ENCODE results near the gene AKIP1. TPM values are rescaled to one million over a fixed set of nuclear protein-coding genes. Genes with fewer than 3 reads are reported as not detected.

The AKIP1 gene
- total and polyA plus RNA-seq, 4 donors, result 9.3 to 12.3 (median 9.9) TPM

DNA sequence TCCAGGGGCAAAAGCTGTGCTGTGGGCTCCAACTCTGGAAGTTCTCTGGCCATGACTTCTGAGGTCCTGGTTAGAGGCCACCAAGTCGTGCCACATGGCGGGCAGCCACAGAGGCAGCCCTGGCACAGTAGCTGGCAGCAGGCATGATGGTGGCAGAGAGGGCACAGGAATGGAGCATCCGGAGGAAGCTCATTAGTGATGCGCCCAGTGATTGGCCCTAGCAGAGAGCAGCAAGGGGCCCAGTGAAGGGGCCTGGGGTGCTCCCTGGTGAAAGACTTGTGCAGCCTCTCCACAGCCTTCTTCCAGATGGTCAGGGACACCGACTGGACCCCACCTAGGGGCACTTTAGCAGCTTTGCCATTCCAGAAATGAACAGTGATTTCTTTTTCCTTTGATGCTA lies 14.7 kb downstream of the AKIP1 start:
- WGBS, result 95% methylated on average over 5 of the region's 5 CpGs
- H3K4me1 ChIP-seq (ENCODE audit: control insufficient read depth in 4 of 4, insufficient read depth in 4 of 4, low read length in 3 of 4), result no peaks in the 10 kb centered on the region
- no peak for DNase-seq (ENCODE audit: low spot score)
- H3K4me3 ChIP-seq (ENCODE audit: low read depth in 1 of 3, low read length in 3 of 3), result no peak overlapping the region
- H3K36me3 ChIP-seq (ENCODE audit: control insufficient read depth in 4 of 4, insufficient read depth in 3 of 4, low read depth in 1 of 4, low read length in 3 of 4), result peaks cover 0 to 19% (median 6%) of the 10 kb centered on the region in 4 donors
- no peaks in the 10 kb centered on the region for H3K27me3 ChIP-seq (ENCODE audit: control insufficient read depth in 4 of 4, insufficient read depth in 4 of 4, low read length in 3 of 4)
- TF ChIP-seq ATF3 (IDR thresholded peaks at IDR 0.05) (no peak), ZBTB33 (IDR thresholded peaks at IDR 0.05) (no peak), JUND (IDR thresholded peaks at IDR 0.05) (no peak), RAD21 (IDR thresholded peaks at IDR 0.05) (no peak), FOXA1 (IDR thresholded peaks at IDR 0.05) (no peak), SP1 (IDR thresholded peaks at IDR 0.05) (no peak), EGR1 (IDR thresholded peaks at IDR 0.05; ENCODE audit: low read depth in 2 of 2) (no peak), HNF4G (IDR thresholded peaks at IDR 0.05) (no peak), GABPA (IDR thresholded peaks at IDR 0.05 in 1 of 2, conservative IDR thresholded peaks at IDR 0.05 in 1 of 2) (no peak), YY1 (IDR thresholded peaks at IDR 0.05) (no peak), FOXA2 (IDR thresholded peaks at IDR 0.05) (no peak), RXRA (IDR thresholded peaks at IDR 0.05) (no peak), TAF1 (conservative IDR thresholded peaks at IDR 0.05) (no peak)
- TF ChIP-seq, protein P1, sequence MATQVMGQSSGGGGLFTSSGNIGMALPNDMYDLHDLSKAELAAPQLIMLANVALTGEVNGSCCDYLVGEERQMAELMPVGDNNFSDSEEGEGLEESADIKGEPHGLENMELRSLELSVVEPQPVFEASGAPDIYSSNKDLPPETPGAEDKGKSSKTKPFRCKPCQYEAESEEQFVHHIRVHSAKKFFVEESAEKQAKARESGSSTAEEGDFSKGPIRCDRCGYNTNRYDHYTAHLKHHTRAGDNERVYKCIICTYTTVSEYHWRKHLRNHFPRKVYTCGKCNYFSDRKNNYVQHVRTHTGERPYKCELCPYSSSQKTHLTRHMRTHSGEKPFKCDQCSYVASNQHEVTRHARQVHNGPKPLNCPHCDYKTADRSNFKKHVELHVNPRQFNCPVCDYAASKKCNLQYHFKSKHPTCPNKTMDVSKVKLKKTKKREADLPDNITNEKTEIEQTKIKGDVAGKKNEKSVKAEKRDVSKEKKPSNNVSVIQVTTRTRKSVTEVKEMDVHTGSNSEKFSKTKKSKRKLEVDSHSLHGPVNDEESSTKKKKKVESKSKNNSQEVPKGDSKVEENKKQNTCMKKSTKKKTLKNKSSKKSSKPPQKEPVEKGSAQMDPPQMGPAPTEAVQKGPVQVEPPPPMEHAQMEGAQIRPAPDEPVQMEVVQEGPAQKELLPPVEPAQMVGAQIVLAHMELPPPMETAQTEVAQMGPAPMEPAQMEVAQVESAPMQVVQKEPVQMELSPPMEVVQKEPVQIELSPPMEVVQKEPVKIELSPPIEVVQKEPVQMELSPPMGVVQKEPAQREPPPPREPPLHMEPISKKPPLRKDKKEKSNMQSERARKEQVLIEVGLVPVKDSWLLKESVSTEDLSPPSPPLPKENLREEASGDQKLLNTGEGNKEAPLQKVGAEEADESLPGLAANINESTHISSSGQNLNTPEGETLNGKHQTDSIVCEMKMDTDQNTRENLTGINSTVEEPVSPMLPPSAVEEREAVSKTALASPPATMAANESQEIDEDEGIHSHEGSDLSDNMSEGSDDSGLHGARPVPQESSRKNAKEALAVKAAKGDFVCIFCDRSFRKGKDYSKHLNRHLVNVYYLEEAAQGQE (IDR thresholded peaks at IDR 0.05), result no peak
- TF ChIP-seq, protein P2, sequence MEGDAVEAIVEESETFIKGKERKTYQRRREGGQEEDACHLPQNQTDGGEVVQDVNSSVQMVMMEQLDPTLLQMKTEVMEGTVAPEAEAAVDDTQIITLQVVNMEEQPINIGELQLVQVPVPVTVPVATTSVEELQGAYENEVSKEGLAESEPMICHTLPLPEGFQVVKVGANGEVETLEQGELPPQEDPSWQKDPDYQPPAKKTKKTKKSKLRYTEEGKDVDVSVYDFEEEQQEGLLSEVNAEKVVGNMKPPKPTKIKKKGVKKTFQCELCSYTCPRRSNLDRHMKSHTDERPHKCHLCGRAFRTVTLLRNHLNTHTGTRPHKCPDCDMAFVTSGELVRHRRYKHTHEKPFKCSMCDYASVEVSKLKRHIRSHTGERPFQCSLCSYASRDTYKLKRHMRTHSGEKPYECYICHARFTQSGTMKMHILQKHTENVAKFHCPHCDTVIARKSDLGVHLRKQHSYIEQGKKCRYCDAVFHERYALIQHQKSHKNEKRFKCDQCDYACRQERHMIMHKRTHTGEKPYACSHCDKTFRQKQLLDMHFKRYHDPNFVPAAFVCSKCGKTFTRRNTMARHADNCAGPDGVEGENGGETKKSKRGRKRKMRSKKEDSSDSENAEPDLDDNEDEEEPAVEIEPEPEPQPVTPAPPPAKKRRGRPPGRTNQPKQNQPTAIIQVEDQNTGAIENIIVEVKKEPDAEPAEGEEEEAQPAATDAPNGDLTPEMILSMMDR (IDR thresholded peaks at IDR 0.05; ENCODE audit: low read depth, low read length, missing input control), result no peak
- TF ChIP-seq, protein P3, sequence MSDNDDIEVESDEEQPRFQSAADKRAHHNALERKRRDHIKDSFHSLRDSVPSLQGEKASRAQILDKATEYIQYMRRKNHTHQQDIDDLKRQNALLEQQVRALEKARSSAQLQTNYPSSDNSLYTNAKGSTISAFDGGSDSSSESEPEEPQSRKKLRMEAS (IDR thresholded peaks at IDR 0.05), result no peak
- no peak overlapping the region for H3K9ac ChIP-seq (ENCODE audit: low read depth in 1 of 2, low read length in 2 of 2)
- H3K9me3 ChIP-seq (ENCODE audit: control insufficient read depth in 4 of 4, low read length in 3 of 4), result no peaks in the 10 kb centered on the region
- no peak overlapping the region for H3K27ac ChIP-seq (ENCODE audit: low read depth in 1 of 2, low read length in 2 of 2)

DNA sequence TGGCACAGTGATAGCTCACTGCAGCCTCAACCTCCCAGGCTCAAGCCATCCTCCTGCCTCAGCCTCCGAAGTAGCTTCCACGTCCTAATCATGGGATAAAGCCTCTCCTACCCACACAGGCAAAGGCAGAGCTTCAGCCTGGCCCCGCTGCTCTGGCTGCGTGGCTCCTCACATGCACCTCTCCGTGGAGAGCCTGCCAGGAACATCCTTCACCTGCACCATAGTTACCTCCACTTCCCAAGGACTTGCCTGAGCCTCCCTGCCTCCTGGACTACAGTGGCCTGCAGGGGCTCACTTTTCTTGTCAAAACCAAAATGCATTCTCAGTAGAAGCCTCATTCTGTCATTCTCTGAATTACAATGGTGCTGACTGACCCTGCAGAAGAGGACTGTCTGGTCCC lies 15.2 kb downstream of the AKIP1 start:
- Histone ChIP-seq H3K9me3 (ENCODE audit: control insufficient read depth in 4 of 4, low read length in 3 of 4) (no peaks in the 10 kb centered on the region), H3K4me3 (ENCODE audit: low read depth in 1 of 3, low read length in 3 of 3) (no peak overlapping the region), H3K27me3 (ENCODE audit: control insufficient read depth in 4 of 4, insufficient read depth in 4 of 4, low read length in 3 of 4) (no peaks in the 10 kb centered on the region), H3K36me3 (ENCODE audit: control insufficient read depth in 4 of 4, insufficient read depth in 3 of 4, low read depth in 1 of 4, low read length in 3 of 4) (peaks cover 0 to 15% (median 4%) of the 10 kb centered on the region in 4 donors), H3K27ac (ENCODE audit: low read depth in 1 of 2, low read length in 2 of 2) (no peak overlapping the region), H3K9ac (ENCODE audit: low read depth in 1 of 2, low read length in 2 of 2) (no peak overlapping the region), H3K4me1 (ENCODE audit: control insufficient read depth in 4 of 4, insufficient read depth in 4 of 4, low read length in 3 of 4) (no peaks in the 10 kb centered on the region)
- TF ChIP-seq, protein P1 (IDR thresholded peaks at IDR 0.05), result no peak
- TF ChIP-seq RAD21 (IDR thresholded peaks at IDR 0.05) (no peak), ZBTB33 (IDR thresholded peaks at IDR 0.05) (no peak), FOXA1 (IDR thresholded peaks at IDR 0.05) (no peak), EGR1 (IDR thresholded peaks at IDR 0.05; ENCODE audit: low read depth in 2 of 2) (no peak), HNF4A (conservative IDR thresholded peaks at IDR 0.05) (no peak), FOXA2 (IDR thresholded peaks at IDR 0.05) (no peak)
- TF ChIP-seq, protein P3 (IDR thresholded peaks at IDR 0.05), result no peak
- WGBS, result 96% methylated on average over 5 of the region's 5 CpGs
- DNase-seq (ENCODE audit: low spot score), result no peak
